ENCODE results near the gene BRME1.

Gene BRME1

DNA sequence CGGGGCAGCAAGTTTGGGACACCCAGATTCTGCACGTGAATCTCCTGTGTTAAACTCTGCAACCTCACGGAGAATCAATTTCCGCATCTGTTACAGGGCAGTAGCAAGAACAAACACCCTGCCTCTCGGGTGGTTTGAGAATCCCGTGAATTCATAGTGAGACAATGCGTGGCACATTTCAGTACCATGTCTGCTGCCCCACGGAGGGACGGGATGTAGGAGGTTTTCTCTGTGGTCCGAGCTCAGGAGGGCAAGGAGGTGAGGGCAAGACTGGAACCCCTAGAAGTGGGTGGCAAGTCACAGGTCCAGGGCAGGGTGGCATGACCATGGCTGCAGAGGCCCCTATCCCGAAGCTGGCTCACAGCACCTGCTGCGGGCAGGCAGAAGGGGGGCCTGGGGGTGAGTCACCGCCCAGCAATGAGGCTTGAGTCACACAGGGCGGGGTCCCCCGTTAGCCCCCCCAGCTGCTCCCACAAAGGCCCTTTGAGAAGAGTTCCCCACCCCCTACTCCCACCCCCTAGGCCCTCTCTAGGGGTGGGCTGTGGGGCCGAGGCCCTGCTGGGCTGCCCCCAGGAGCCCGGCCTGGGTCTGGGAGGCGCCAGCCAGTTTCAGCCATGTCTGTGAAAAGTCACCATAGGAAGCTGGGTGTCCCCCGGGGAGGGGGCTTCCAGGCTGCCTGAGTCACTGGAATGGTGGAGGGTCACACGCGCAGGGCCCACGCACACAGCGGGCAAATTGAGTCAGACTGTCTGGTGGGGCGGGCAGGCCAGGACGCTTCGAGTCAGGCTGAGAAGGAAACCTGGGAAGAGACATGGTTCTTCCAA lies 54.8 kb downstream of the BRME1 start (continued):
- TF ChIP-seq ZNF184 (tag by site-specific recombination; IDR thresholded peaks at IDR 0.05), result no peak
- TF ChIP-seq ZSCAN30 (tag by site-specific recombination; IDR thresholded peaks at IDR 0.05), result no peak
- TF ChIP-seq ZNF571 (tag by site-specific recombination; IDR thresholded peaks at IDR 0.05), result no peak
- TF ChIP-seq ZFP69B (tag by site-specific recombination; IDR thresholded peaks at IDR 0.05), result peak; percentile 58; the same call in 1 of the 2 replicates
- TF ChIP-seq BCL11A (tag by site-specific recombination; IDR thresholded peaks at IDR 0.05; ENCODE audit: low read depth), result no peak
- TF ChIP-seq ZNF354C (tag by site-specific recombination; IDR thresholded peaks at IDR 0.05; ENCODE audit: borderline replicate concordance, low read depth), result no peak
- TF ChIP-seq ZBTB48 (tag by site-specific recombination; IDR thresholded peaks at IDR 0.05), result no peak
- peak; percentile 87 for TF ChIP-seq ZNF335 (tag by site-specific recombination; conservative IDR thresholded peaks at IDR 0.05)
- no peak for TF ChIP-seq ZNF302 (tag by site-specific recombination; IDR thresholded peaks at IDR 0.05; ENCODE audit: low read depth)
- TF ChIP-seq ZNF155 (tag by site-specific recombination; IDR thresholded peaks at IDR 0.05), result no peak
- TF ChIP-seq ZNF549 (tag by site-specific recombination; IDR thresholded peaks at IDR 0.05), result no peak
- TF ChIP-seq ZFHX2 (tag by site-specific recombination; conservative IDR thresholded peaks at IDR 0.05), result peak; percentile 55
- TF ChIP-seq SP3 (tag by site-specific recombination; IDR thresholded peaks at IDR 0.05), result peak; percentile 66
- TF ChIP-seq, protein P1, sequence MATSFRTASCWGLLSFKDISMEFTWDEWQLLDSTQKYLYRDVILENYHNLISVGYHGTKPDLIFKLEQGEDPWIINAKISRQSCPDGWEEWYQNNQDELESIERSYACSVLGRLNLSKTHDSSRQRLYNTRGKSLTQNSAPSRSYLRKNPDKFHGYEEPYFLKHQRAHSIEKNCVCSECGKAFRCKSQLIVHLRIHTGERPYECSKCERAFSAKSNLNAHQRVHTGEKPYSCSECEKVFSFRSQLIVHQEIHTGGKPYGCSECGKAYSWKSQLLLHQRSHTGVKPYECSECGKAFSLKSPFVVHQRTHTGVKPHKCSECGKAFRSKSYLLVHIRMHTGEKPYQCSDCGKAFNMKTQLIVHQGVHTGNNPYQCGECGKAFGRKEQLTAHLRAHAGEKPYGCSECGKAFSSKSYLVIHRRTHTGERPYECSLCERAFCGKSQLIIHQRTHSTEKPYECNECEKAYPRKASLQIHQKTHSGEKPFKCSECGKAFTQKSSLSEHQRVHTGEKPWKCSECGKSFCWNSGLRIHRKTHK (tag by site-specific recombination; IDR thresholded peaks at IDR 0.05), result no peak
- TF ChIP-seq WT1 (tag by site-specific recombination; IDR thresholded peaks at IDR 0.05), result 0 out of 2 replicates have a peak, but pooled peaks have one; percentile 15
- TF ChIP-seq, protein P2, sequence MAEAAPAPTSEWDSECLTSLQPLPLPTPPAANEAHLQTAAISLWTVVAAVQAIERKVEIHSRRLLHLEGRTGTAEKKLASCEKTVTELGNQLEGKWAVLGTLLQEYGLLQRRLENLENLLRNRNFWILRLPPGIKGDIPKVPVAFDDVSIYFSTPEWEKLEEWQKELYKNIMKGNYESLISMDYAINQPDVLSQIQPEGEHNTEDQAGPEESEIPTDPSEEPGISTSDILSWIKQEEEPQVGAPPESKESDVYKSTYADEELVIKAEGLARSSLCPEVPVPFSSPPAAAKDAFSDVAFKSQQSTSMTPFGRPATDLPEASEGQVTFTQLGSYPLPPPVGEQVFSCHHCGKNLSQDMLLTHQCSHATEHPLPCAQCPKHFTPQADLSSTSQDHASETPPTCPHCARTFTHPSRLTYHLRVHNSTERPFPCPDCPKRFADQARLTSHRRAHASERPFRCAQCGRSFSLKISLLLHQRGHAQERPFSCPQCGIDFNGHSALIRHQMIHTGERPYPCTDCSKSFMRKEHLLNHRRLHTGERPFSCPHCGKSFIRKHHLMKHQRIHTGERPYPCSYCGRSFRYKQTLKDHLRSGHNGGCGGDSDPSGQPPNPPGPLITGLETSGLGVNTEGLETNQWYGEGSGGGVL (tag by site-specific recombination; IDR thresholded peaks at IDR 0.05), result peak; percentile 95
- TF ChIP-seq, protein P3, sequence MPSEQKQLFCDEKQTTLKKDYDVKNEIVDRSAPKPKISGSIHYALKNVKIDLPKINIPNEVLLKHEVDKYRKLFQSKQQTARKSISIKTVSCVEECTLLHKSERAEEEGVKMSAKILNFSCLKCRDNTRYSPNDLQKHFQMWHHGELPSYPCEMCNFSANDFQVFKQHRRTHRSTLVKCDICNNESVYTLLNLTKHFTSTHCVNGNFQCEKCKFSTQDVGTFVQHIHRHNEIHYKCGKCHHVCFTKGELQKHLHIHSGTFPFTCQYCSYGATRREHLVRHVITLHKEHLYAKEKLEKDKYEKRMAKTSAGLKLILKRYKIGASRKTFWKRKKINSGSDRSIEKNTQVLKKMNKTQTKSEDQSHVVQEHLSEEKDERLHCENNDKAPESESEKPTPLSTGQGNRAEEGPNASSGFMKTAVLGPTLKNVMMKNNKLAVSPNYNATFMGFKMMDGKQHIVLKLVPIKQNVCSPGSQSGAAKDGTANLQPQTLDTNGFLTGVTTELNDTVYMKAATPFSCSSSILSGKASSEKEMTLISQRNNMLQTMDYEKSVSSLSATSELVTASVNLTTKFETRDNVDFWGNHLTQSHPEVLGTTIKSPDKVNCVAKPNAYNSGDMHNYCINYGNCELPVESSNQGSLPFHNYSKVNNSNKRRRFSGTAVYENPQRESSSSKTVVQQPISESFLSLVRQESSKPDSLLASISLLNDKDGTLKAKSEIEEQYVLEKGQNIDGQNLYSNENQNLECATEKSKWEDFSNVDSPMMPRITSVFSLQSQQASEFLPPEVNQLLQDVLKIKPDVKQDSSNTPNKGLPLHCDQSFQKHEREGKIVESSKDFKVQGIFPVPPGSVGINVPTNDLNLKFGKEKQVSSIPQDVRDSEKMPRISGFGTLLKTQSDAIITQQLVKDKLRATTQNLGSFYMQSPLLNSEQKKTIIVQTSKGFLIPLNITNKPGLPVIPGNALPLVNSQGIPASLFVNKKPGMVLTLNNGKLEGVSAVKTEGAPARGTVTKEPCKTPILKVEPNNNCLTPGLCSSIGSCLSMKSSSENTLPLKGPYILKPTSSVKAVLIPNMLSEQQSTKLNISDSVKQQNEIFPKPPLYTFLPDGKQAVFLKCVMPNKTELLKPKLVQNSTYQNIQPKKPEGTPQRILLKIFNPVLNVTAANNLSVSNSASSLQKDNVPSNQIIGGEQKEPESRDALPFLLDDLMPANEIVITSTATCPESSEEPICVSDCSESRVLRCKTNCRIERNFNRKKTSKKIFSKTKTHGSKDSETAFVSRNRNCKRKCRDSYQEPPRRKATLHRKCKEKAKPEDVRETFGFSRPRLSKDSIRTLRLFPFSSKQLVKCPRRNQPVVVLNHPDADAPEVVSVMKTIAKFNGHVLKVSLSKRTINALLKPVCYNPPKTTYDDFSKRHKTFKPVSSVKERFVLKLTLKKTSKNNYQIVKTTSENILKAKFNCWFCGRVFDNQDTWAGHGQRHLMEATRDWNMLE (tag by site-specific recombination; conservative IDR thresholded peaks at IDR 0.05; ENCODE audit: low read depth), result no peak
- TF ChIP-seq, protein P4, sequence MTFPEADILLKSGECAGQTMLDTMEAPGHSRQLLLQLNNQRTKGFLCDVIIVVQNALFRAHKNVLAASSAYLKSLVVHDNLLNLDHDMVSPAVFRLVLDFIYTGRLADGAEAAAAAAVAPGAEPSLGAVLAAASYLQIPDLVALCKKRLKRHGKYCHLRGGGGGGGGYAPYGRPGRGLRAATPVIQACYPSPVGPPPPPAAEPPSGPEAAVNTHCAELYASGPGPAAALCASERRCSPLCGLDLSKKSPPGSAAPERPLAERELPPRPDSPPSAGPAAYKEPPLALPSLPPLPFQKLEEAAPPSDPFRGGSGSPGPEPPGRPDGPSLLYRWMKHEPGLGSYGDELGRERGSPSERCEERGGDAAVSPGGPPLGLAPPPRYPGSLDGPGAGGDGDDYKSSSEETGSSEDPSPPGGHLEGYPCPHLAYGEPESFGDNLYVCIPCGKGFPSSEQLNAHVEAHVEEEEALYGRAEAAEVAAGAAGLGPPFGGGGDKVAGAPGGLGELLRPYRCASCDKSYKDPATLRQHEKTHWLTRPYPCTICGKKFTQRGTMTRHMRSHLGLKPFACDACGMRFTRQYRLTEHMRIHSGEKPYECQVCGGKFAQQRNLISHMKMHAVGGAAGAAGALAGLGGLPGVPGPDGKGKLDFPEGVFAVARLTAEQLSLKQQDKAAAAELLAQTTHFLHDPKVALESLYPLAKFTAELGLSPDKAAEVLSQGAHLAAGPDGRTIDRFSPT (tag by site-specific recombination; IDR thresholded peaks at IDR 0.05), result peak; percentile 92
- TF ChIP-seq ZNF561 (tag by site-specific recombination; IDR thresholded peaks at IDR 0.05; ENCODE audit: borderline replicate concordance), result no peak
- TF ChIP-seq ZEB2 (tag by site-specific recombination; IDR thresholded peaks at IDR 0.05), result 0 out of 2 replicates have a peak, but pooled peaks have one; percentile 68
- TF ChIP-seq, protein P5, sequence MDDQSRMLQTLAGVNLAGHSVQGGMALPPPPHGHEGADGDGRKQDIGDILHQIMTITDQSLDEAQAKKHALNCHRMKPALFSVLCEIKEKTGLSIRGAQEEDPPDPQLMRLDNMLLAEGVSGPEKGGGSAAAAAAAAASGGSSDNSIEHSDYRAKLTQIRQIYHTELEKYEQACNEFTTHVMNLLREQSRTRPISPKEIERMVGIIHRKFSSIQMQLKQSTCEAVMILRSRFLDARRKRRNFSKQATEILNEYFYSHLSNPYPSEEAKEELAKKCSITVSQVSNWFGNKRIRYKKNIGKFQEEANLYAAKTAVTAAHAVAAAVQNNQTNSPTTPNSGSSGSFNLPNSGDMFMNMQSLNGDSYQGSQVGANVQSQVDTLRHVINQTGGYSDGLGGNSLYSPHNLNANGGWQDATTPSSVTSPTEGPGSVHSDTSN (CRISPR knock-in tag; IDR thresholded peaks at IDR 0.05), result no peak; the same call in 1 of the 2 replicates
- TF ChIP-seq, protein P6, sequence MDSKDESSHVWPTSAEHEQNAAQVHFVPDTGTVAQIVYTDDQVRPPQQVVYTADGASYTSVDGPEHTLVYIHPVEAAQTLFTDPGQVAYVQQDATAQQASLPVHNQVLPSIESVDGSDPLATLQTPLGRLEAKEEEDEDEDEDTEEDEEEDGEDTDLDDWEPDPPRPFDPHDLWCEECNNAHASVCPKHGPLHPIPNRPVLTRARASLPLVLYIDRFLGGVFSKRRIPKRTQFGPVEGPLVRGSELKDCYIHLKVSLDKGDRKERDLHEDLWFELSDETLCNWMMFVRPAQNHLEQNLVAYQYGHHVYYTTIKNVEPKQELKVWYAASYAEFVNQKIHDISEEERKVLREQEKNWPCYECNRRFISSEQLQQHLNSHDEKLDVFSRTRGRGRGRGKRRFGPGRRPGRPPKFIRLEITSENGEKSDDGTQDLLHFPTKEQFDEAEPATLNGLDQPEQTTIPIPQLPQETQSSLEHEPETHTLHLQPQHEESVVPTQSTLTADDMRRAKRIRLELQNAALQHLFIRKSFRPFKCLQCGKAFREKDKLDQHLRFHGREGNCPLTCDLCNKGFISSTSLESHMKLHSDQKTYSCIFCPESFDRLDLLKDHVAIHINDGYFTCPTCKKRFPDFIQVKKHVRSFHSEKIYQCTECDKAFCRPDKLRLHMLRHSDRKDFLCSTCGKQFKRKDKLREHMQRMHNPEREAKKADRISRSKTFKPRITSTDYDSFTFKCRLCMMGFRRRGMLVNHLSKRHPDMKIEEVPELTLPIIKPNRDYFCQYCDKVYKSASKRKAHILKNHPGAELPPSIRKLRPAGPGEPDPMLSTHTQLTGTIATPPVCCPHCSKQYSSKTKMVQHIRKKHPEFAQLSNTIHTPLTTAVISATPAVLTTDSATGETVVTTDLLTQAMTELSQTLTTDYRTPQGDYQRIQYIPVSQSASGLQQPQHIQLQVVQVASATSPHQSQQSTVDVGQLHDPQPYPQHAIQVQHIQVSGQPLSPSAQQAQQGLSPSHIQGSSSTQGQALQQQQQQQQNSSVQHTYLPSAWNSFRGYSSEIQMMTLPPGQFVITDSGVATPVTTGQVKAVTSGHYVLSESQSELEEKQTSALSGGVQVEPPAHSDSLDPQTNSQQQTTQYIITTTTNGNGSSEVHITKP (tag by site-specific recombination; IDR thresholded peaks at IDR 0.05), result peak; percentile 49; the same call in 1 of the 2 replicates

Measured in HEK293 (cell line).